ENCODE measurements around the gene KRT4. TPM values are rescaled to one million over a fixed set of nuclear protein-coding genes. Genes with fewer than 3 reads are reported as not detected.

KRT4 gene
- total RNA-seq, 1 experiment from 2014 or later = 20.7 TPM

- no peak overlapping the region for H3K4me3 ChIP-seq (ENCODE audit: low read length)
- H3K9ac ChIP-seq (ENCODE audit: low read length) = peak overlapping the region; percentile 54; the same call in 1 of the 2 replicates
- ATAC-seq = no peak
- no peaks in the 10 kb centered on the region for H3K79me2 ChIP-seq (ENCODE audit: low read length)
- no peak for DNase-seq
- no peaks in the 10 kb centered on the region for H3F3A ChIP-seq (ENCODE audit: low read length, unreplicated experiment)
- intact Hi-C loops (cut with micrococcal nuclease) = no loop called here
- H3K27ac ChIP-seq (ENCODE audit: low read length) = peak overlapping the region; percentile 63
- BruUV-seq (replicated peaks) = no TSS peak
- TF ChIP-seq EZH2 (IDR thresholded peaks at IDR 0.05; ENCODE audit: low read length, unreplicated experiment) (no peak), EZH2phosphoT487 (IDR thresholded peaks at IDR 0.05; ENCODE audit: borderline replicate concordance, low read length) (no peak), CTCF (conservative IDR thresholded peaks at IDR 0.05; ENCODE audit: low read depth, low read length) (no peak)
- ChIA-PET CTCF (no interaction called here), POLR2A (ENCODE audit: unreplicated experiment) (no interaction called here)
- no peaks in the 10 kb centered on the region for H3K9me2 ChIP-seq (replicated peaks; ENCODE audit: low read length)
- H3K36me3 ChIP-seq (ENCODE audit: low read depth, low read length) = no peaks in the 10 kb centered on the region
- 0 out of 2 replicates have a peak overlapping the region, but pooled peaks have one; percentile 36 for H2AFZ ChIP-seq (ENCODE audit: low read length)
- H3K9me3 ChIP-seq (ENCODE audit: low read length) = no peaks in the 10 kb centered on the region
- peak overlapping the region; percentile 50 for H3K4me2 ChIP-seq (ENCODE audit: low read length)
- no peaks in the 10 kb centered on the region for H3K27me3 ChIP-seq (ENCODE audit: low read length)
- H3K4me1 ChIP-seq (ENCODE audit: insufficient read depth, low read length) = peaks cover 27% of the 10 kb centered on the region
- H4K20me1 ChIP-seq (ENCODE audit: low read length) = no peaks in the 10 kb centered on the region
Measured at GRCh38 chr12:52836491-52837412, 22.8 kb upstream of the KRT4 start.

DNA sequence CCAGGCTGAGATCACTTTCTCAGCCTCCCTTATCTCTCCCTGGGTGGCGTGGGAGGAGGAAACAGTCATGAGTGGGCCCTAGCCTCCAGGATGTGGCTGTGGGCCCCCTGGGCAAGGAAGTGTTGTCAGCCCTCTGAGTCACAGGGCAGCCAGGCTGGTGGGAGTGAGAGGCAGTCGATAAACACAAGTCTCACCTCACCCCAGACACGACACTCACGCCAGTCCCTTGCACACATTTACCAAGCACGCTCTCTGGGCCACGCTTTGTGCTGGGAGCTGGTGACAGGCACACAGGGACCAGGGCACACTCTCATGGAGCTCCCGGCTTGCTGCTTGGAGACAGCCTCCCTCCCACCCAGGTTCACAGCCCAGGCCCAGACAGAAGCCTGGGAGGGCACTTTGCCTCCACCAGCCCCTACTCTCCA, 22.1 kb upstream of the KRT4 start:
- ATAC-seq = peak; percentile 40; the same call in 1 of the 2 replicates

More for the DNA sequence above, 22.1 kb upstream of the KRT4 start:
- no peak overlapping the region for H2AFZ ChIP-seq (ENCODE audit: low read length)
- H3K27ac ChIP-seq (ENCODE audit: low read length) = peak overlapping the region; percentile 63
- H3F3A ChIP-seq (ENCODE audit: low read length, unreplicated experiment) = no peaks in the 10 kb centered on the region
- H3K36me3 ChIP-seq (ENCODE audit: low read depth, low read length) = no peaks in the 10 kb centered on the region
- H3K4me3 ChIP-seq (ENCODE audit: low read length) = no peak overlapping the region
- H3K9ac ChIP-seq (ENCODE audit: low read length) = peak overlapping the region; percentile 54; the same call in 1 of the 2 replicates
- no peaks in the 10 kb centered on the region for H3K79me2 ChIP-seq (ENCODE audit: low read length)
- no peaks in the 10 kb centered on the region for H3K9me2 ChIP-seq (replicated peaks; ENCODE audit: low read length)
- H3K4me2 ChIP-seq (ENCODE audit: low read length) = peak overlapping the region; percentile 30
- ChIA-PET CTCF (no interaction called here), POLR2A (ENCODE audit: unreplicated experiment) (no interaction called here)
- intact Hi-C loops (cut with micrococcal nuclease) = no loop called here
- no peaks in the 10 kb centered on the region for H4K20me1 ChIP-seq (ENCODE audit: low read length)
- no peaks in the 10 kb centered on the region for H3K27me3 ChIP-seq (ENCODE audit: low read length)
- H3K9me3 ChIP-seq (ENCODE audit: low read length) = no peaks in the 10 kb centered on the region
- no TSS peak for BruUV-seq (replicated peaks)
- DNase-seq = peak; percentile 51
- TF ChIP-seq EZH2phosphoT487 (IDR thresholded peaks at IDR 0.05; ENCODE audit: borderline replicate concordance, low read length) (no peak), EZH2 (IDR thresholded peaks at IDR 0.05; ENCODE audit: low read length, unreplicated experiment) (no peak), CTCF (conservative IDR thresholded peaks at IDR 0.05; ENCODE audit: low read depth, low read length) (no peak)
- H3K4me1 ChIP-seq (ENCODE audit: insufficient read depth, low read length) = peaks cover 27% of the 10 kb centered on the region
